GM10248 (cell line): ENCODE measurements around the gene IL1RAPL1.
"Not testable (repeated sequence)": the region's sequence is repeated elsewhere in the genome, so short reads cannot be mapped to it uniquely, and the experiment has no call there.

Experiments
- CTCF ChIA-PET: fragments of 300-600 bp; sonication (Branson Sonifier 250); formaldehyde crosslinking; extraction: SDS; loops from one replicate; lab custom pipeline; 2021; ENCODE audit warnings: antibody characterized with exemption; lab: Yijun Ruan, JAX
- POLR2A ChIA-PET: fragments of 350-650 bp; sonication (Branson Sonifier 250); formaldehyde crosslinking; extraction: SDS; loops from one replicate; lab custom pipeline; 2020; ENCODE audit warnings: antibody characterized with exemption; lab: Yijun Ruan, JAX
- DNase-seq: peaks from one replicate; pipeline ENCODE4 v3.0.0; 2012; ENCODE audit errors: extremely low spot score
- TF ChIP-seq, protein P1 (sequence below): IDR thresholded peaks from 2 replicates; pipeline ENCODE4 v1.5.1; 2012; ENCODE audit warnings: mild to moderate bottlenecking, low read depth; ENCODE audit errors: extremely low read depth, missing control alignments, control extremely low read depth

The IL1RAPL1 gene

DNA sequence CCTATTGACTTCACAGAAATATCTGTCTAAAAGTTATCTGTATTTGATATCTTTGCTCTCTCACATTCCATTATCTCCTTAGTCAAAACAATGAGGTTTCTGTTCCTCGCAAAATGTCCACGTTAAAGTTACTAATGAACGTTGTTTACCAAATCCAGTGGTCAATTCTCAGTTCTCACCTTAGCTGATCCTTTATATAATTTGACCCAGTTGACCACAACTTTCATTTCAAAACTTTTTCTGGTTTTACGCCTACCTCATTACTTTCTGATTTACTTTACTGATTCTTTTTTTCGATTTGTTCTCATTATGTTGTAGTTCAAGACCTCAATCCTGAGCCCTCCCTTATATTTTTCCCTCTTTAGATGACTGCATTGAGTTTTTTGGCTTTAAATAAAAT, 186.6 kb downstream of the IL1RAPL1 start:
- ChIA-PET CTCF (no interaction called here), POLR2A (no interaction called here)
- TF ChIP-seq, protein P1, sequence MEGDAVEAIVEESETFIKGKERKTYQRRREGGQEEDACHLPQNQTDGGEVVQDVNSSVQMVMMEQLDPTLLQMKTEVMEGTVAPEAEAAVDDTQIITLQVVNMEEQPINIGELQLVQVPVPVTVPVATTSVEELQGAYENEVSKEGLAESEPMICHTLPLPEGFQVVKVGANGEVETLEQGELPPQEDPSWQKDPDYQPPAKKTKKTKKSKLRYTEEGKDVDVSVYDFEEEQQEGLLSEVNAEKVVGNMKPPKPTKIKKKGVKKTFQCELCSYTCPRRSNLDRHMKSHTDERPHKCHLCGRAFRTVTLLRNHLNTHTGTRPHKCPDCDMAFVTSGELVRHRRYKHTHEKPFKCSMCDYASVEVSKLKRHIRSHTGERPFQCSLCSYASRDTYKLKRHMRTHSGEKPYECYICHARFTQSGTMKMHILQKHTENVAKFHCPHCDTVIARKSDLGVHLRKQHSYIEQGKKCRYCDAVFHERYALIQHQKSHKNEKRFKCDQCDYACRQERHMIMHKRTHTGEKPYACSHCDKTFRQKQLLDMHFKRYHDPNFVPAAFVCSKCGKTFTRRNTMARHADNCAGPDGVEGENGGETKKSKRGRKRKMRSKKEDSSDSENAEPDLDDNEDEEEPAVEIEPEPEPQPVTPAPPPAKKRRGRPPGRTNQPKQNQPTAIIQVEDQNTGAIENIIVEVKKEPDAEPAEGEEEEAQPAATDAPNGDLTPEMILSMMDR = no peak
- no peak for DNase-seq

DNA sequence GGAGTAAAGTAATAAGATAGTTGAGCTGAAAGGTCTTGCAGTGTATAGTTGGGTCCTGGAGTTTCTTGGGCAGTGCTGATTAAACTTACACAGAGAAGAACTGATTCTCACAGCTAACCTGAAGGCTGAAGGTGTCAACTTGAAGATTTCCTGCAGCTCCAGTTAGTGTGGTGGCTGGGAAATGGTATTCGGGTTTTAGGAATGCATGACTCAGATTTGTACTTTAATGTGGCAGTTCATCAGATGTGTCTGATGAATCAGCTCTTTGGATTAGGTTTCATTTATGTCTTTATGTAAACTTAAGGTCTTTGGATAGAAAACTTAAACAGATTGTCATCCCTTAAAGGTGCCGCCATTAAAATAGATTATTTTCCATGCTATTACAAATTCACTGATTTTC, 200.0 kb downstream of the IL1RAPL1 start:
- CTCF ChIA-PET = interaction anchor here (1.3 kb wide), 1 partner anchor 9 kb away, joined by 4 read pairs; no protein-coding TSS in a partner anchor
- POLR2A ChIA-PET = no interaction called here
- DNase-seq = no peak
- TF ChIP-seq, protein P1 = no peak

DNA sequence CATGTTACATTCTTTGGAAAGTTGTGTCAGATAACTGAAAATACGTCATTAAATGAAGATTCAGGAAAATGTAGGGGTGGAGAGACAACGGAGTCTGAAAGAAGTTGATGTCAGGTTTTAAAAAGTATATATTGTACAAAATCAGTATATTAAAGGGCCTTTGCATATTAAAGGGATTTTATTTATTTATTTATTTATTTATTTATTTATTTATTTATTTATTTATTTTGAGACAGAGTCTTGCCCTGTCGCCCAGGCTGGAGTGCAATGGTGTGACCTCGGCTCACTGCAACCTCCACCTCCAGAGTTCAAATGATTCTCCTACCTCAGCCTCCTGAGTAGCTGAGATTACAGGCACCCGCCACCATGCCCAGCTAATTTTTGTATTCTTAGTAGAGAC, 213.4 kb downstream of the IL1RAPL1 start:
- CTCF ChIA-PET, DNase-seq, POLR2A ChIA-PET: not testable (repeated sequence)

DNA sequence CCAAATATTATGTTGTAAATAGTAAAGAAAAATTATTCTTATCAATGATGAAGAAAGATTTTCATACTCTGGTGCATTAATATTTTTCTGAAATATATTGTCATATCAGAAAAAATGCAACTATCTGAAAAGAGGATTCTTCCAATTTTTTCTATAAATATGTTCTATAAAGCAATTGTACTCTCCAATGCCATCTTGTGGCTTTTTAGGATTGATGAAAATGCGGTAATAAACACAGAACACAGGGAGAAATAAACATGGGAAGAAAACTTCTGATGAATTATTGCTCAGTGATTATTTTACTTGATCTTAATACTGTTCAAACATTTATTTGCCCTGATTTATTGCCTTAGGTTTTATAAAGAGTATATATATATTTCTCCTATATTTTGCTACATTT, 215.4 kb downstream of the IL1RAPL1 start:
- no peak for DNase-seq
- ChIA-PET POLR2A (no interaction called here), CTCF (no interaction called here)
- TF ChIP-seq, protein P1 = no peak

DNA sequence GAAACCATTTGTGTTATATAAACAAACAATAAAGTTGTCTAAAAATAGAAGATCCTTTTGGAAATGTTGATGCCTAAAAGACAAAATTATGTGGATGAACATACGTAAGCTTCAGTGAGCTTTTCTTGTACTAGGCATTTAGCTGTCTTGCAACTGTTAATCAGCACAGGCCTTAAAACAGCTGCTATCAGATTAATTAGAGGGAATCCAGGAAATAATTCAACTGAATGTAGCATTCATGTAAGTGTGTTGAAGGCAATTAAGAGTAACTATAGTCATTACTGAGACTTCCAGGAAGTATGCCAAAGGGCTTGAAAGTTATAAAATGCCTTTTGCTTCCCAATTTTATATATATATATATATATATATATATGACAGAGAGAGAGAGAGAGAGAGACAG, 248.7 kb downstream of the IL1RAPL1 start:
- CTCF ChIA-PET = no interaction called here
- POLR2A ChIA-PET = no interaction called here
- no peak for DNase-seq
- TF ChIP-seq, protein P1 = no peak

DNA sequence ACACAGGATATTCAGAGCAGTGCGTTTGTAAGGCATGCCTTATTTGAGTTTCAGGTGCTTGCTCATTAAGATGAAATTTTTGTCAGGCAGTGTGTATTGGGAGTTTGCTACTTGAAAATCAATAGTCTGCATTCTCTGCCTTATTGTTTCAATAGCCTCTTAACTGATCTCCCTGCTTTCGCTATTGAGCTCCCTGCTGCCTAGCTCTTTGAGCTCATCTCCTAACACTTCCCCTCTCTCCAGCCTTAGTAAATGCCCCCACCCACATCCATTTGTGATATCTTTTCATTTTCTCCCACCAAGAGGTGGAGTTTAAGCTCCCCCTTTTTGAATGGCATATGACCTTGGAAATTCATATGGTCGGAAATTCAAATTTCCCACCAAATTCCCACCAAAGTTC, 256.6 kb downstream of the IL1RAPL1 start:
- TF ChIP-seq, protein P1 = no peak
- POLR2A ChIA-PET = no interaction called here
- no peak for DNase-seq
- CTCF ChIA-PET = no interaction called here

DNA sequence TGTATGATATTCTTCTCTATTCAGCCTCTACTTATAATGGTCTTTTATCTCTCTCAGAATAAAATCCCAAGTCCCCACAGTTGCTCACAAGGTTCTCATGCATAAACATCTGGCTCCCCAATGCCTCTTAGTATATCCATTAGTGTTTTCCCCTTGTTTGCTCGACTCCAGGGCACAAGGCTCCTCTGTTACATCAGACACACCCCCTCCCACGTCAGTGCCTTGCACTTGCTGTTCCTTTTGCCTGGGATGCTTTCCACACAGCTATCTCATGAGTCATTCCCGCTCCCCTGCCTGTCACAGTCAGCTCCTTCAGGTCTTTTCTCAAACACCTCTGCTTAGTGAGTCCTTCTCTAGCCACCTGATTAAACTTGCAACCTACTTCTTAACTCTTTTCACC, 260.2 kb downstream of the IL1RAPL1 start:
- DNase-seq = no peak
- ChIA-PET CTCF (no interaction called here), POLR2A (no interaction called here)
- TF ChIP-seq, protein P1 = no peak
